Activated naive CD4-positive, alpha-beta T cell treated with anti-CD3 and anti-CD28 coated beads, Interleukin-2, amount 50 U/mL, for 16 hours (primary cell): ENCODE measurements around the gene PIP4K2C.
"Not testable (repeated sequence)": the region's sequence is repeated elsewhere in the genome, so short reads cannot be mapped to it uniquely, and the experiment has no call there.

Source experiments
- DNase-seq: peaks from one replicate; pipeline ENCODE4 v3.0.0-alpha.2; 2020

Gene PIP4K2C

DNA sequence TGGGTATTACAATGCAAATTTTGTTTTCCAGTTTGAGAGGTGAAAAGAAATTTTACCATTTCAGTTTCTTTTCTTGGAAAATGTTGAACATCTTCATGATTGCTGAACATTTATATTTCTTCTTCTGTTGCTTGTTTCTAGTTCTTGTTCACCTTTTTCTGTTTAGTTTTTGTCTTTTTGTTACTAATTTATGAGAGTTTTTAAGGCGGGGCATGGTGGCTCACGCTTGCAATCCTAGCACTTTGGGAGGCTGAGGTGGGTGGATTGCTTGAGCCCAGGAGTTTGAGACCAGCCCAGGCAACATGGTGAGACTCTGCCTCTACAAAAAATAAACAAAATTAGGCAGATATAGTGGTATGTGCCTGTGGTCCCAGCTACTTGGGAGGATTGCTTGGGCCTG is 30.5 kb upstream of the PIP4K2C start:
- no peak for DNase-seq

DNA sequence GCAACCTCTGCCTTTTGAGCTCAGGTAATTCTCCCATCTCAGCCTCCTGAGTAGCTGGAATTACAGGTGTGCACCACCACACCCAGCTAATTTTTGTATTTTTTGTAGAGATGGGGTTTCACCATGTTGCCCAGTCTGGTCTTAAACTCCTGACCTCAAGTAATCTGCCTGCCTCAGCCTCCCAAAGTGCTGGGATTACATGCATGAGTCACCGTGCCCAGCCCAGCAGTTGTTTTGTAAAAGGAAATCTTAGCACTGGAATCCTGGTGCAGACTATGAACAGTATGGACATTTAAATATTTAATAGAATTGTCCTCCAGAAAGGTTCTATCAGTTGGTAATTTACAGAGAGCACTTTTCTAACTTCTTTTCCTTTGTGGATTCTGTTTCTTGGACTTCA is 29.9 kb upstream of the PIP4K2C start:
- not testable (repeated sequence) for DNase-seq

DNA sequence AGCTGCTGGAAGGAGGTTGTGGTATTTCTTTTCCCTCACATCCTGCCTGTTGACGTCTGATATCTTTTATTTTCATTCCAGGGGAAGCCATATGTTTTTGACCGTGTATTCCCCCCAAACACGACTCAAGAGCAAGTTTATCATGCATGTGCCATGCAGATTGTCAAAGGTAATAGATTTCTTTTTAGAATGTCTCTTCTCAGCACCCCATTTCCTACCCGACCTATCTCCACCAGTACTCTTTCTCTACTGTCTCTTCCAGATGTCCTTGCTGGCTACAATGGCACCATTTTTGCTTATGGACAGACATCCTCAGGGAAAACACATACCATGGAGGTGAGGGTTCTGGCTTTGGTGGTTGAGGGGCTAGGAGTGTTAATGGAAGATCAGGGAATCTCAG is 27.6 kb upstream of the PIP4K2C start:
- DNase-seq = no peak

DNA sequence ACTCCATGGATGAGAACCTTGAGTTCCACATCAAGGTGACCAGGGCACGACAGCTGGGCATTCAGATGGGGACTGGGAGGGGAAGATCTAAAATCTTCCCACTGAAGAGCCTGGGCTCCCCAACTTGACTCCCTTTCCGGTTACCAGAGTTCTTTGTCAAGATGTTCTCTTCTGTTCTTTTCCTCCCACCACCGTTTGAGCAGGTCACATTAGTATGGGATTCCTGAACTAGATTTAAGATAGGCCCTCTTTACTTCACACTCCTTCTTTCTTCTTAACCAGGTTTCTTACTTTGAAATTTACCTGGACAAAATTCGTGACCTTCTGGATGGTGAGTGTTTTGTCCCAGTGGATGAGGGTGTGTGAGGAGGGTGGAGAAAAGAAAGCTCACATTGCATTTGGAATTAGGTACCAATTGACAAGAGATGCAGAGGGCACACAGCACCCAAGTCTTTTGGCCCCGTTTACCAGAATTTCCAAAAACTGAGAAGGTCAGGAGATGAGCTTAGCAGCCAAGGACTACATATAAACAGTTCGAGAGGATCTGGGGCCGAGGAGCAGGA is 26.7 kb upstream of the PIP4K2C start:
- no peak for DNase-seq

DNA sequence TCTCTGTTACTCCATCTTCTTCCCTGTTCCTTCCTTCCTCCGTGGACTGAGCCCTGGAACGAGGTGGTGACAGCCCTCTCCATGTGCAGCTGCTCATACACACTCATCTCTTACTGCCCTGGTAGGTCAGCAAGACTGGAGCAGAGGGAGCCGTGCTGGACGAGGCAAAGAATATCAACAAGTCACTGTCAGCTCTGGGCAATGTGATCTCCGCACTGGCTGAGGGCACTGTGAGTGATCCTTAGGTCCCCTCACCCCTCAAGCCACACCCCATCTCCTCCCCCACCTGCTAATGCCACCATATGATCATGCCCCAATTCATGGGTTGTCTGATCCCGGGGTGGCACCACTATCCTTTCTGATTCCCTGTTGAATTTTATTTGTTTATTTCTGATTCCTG is 22.2 kb upstream of the PIP4K2C start:
- no peak for DNase-seq

DNA sequence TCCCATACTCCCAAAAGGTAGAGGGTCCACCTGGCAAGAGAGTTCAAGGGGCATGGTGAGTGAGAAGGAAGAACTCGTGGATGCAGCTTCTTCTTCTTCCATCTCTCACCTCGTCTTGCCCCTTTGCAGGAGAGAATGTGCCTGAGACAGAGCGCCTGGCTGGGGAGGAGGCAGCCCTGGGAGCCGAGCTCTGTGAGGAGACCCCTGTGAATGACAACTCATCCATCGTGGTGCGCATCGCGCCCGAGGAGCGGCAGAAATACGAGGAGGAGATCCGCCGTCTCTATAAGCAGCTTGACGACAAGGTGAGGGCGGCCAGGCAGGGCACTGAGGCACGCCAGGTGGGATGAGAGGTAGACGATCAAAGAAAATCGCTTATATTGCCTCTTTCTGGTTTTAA is 21.1 kb upstream of the PIP4K2C start:
- no peak for DNase-seq

DNA sequence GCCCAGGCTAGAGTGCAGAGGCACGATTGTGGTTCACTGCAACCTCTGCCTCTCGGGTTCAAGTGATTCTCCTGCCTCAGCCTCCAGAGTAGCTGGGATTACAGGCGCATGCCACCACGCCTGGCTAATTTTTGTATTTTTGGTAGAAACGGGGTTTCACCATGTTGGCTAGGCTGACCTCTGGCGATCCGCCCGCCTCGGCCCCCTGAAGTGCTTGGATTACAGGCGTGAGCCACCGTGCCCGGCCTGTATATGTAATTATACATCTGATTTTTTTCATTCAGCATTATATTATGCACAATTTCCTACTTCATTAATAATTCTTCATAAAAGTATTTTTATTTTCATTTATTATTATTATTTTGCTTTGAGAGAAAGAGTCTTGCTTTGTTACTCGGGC is 20.6 kb upstream of the PIP4K2C start:
- not testable (repeated sequence) for DNase-seq

DNA sequence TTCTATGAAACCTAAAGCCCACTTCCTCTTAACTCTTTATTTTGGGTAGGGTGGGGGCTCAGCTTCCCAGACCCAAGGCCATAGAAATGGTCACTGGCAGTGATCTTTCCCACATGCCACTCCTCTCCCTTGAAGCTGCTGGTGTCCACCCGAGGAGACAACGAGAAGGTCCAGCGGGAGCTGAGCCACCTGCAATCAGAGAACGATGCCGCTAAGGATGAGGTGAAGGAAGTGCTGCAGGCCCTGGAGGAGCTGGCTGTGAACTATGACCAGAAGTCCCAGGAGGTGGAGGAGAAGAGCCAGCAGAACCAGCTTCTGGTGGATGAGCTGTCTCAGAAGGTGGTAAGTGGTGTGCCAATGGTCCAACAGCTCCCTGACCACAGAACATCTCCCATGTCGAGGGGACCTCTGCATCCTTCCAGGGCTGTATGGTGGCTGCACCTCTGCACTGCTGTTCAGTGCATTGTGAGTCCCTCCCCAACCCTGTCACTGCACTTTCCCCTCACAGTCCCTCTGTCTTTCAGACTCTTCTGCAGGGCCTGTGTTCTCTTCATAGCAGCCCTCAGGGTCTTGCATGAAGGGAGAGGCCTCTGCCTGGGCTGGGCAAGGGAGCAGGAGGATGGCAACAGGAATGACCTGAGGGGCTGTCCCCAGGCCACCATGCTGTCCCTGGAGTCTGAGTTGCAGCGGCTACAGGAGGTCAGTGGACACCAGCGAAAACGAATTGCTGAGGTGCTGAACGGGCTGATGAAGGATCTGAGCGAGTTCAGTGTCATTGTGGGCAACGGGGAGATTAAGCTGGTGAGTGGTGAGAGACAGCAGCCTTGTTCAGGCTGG is 18.8 kb upstream of the PIP4K2C start:
- no peak for DNase-seq

DNA sequence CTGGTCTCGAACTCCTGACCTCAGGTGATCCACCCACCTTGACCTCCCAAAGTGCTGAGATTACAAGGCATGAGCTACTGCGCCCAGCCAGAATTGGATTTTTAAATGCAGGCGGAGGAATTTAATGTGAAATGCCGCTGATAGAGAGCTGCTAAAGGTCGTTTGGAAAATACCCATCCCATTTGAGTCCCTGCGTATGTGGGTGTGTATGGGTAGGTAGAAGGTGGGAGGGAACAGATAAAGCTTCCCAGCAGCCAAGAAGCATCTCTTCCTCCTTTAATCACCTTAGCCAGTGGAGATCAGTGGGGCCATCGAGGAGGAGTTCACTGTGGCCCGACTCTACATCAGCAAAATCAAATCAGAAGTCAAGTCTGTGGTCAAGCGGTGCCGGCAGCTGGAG is 16.2 kb upstream of the PIP4K2C start:
- DNase-seq = no peak

DNA sequence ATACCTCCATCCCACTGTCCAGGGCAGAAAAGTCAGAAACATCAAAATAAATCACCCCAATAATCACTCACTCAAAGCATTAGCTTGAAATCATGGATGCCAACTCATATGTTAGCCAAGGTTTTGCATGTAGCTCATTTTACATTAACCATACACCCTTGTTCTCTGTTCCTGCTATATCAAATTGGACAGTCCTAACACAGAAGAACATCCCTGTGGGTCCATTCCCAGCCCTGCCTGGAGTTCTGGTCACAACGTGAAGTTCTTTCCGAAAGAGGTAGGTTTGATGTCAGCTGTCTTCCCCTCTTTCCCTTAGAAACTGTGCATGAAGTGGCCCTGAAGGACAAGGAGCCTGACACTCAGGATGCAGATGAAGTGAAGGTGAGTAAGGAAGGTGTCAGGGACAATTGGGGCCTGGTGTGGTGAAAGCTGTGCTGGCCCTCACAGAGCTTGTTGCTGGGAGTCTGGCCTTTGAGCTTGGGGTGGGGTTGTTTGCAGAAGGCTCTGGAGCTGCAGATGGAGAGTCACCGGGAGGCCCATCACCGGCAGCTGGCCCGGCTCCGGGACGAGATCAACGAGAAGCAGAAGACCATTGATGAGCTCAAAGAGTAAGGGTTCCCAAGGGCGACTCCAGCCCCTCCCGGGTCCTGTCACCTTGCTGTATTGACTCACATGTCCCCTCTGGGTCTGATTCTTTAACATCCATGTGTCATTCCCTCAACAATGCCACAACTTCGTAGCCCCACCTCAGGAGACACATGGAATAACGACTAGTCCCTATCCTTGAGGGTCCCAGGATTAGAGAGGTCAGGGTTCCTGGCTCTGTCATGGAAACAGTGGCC is 15.0 kb upstream of the PIP4K2C start:
- no peak for DNase-seq

DNA sequence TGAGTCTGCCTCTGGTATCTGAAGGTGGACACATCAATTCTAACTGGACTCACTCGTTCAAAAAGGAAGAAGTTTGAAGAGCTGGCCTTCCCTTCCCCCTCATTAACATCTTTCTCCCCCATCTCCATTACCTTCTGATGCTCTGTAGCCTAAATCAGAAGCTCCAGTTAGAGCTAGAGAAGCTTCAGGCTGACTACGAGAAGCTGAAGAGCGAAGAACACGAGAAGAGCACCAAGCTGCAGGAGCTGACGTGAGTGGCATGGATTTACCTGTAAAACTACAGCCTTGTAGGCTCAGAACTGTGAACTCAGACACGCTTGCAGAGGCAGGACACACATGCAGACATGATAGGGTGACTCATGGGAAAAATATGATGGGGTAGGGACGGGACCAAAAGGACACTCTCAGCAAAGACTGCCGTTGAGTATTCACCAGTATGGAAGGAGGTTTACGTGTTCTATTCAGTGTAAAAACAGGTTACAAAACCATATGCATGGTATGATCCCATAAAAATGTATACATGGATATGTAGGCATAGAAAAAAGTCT is 14.3 kb upstream of the PIP4K2C start:
- DNase-seq = no peak

DNA sequence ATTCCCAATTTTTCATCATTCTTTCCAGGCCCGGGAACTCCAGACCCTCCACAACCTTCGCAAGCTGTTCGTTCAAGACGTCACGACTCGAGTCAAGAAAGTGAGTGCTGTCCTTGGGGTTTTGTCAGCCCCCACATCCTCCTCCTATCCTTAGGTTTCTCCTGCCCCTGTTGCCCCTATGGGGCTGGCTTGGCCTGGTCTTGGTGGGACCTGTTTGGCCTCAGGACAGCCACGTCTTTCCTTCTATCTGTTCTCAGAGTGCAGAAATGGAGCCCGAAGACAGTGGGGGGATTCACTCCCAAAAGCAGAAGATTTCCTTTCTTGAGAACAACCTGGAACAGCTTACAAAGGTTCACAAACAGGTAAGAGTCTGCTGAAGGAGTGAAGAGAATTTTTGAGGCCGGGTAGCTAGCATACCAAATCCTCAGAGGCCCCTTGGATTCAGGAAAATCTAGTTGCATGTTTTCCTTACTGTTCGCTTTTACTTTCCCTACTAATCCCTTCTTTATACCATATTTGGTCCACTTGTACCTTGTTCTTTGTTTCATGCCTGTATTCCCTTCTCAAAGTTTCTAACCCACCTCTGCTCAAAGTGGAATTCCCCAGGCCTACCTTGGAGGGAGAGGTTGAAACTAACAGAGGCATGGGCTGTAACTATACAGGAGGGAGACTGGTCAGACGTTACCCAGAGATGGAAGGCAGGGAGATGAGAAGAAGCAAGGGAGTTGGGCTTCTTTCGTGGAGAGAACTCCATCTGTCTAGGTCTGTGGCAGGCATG is 12.8 kb upstream of the PIP4K2C start:
- DNase-seq = no peak

DNA sequence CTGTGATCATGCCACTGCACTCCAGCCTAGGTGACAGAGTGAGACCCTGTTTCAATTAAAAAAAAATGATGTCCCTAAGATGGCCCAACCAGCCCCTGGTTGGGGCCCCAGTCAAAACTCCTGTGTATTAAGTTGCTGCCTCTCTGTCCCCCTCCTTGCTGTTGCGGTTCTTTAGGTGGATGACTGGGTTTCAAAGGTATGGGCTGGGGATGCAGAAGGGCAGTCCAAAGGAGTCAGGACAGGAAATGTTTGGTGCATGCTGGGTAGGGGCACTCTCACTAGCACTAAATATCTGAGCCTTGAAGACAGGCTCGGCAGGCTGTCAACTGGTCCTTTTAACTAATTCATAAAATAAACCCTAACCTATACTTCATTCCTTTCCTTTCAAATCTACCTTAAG is 12.0 kb upstream of the PIP4K2C start:
- DNase-seq = no peak

DNA sequence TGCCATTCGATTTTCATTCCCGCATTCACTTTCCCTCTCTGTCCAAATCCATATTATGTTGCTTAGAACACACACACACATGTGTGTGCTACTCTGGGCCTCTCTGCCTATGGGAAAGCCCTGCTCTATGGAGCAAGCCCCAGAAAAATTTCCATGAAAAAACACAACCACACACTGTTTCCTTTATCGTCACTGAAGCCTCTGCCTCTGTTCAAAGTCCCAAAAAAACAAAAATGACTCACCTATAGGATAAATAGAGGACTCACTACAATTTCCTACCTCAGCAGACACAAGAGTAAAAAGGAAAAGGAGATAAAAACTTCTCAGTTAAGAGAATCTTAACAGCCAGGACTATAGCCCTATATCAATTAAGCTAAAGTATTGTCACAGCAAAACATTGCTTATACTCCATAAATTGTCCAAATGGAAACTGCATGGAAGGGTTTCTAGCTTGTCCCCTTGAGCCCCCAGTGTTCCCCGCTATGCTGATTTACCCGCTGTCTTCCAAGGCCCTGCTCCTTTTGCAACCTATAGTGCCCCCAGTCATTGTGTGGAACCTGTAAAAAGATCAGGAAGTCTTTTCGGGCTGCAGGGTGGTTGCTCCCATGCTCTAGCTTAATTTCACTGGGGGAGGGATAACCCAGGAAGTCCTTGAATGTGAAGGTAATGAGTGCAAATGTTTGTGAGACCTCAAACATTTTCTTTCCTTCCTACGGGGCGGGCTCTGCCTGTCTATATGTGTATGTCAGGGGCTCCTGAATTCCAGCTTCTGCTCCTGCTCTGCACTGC is 11.1 kb upstream of the PIP4K2C start:
- DNase-seq = no peak

DNA sequence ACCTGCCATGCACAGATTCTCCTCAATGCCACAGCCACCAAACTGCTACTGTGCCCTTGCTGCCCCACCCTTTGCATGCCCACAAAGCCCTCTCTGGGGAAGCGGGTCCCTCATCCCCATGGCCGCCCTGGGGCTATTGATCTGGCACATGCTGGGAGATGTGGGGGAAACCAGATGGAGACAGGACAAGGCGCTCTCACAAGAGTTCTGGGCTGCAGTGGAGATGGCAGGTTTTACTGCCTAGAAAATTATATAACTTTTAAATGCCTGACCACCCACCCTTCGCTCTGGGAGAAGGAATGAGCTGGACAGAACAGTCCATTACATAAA is 10.6 kb upstream of the PIP4K2C start:
- no peak for DNase-seq

DNA sequence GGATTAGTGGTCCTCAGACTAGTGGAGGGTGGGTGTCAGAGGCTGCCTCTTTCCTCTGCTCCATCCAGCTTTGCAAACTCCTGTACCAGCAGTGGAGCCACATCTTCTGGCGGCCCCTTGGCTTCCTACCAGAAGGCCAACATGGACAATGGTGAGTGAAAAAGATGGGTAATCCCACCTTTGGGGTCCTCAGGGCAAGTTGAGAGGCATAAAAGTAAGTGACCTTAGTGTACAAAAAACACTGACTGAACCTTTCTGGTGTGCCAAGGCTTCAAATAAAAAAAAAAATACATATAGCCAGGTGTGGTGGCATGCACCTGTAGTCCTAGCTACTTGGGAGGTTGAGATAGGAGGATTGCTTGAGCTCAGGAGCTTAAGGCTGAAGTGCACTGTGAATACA is 9.2 kb upstream of the PIP4K2C start:
- DNase-seq = no peak

DNA sequence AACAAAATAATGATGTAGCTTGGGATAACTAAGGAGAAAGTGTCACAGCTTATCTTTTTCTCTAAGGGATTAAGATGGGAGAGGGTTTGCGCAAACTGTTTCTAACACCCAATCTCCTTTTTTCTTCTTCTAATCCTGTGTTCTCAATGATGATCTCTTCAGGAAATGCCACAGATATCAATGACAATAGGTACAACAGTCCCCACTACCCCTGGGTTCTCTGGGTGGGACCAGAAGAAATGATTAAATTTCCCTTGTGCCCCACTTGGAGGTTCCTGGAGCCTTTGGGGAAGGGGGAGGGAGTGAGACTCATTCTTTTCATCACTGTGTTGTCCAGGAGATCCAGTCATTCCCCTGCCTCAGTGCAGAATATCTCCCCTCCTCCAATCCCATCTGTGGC is 8.6 kb upstream of the PIP4K2C start:
- DNase-seq = no peak

DNA sequence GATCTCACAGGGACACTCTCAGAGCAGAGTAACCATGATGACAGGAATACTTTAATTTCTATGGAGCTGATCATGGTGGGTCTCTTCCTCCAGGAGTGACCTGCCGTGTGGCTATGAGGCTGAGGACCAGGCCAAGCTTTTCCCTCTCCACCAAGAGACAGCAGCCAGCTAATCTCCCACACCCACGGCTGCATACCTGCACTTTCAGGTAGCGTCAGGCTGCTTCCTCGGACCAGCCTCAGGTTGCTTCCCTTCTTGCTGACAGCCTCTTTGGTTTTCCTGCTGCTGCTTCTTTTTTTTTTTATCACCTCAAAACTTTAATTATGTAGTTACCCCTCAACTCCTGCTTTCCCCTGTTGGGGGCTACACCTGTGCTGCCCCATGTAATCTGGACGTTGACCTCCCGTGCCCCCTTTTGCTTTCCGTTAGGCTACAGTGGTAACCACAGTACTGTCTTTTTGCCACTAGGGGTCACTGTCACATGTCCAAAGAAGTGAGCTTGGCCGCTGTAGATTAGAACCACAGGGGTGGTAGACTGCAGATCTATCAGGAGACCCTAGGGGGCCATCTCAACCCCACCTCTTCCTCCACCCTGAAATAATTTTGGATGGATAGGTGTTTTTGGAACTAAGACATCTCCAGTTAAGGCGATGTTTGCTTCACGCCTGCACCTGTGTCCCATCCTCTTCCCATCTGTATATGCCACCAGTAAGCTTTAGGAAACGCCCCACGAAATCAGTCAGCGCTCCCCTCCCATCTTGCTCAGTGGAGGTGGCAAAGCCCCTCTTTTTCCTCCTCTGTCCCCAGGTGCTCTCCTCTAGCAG is 7.8 kb upstream of the PIP4K2C start:
- DNase-seq = peak; percentile 60

DNA sequence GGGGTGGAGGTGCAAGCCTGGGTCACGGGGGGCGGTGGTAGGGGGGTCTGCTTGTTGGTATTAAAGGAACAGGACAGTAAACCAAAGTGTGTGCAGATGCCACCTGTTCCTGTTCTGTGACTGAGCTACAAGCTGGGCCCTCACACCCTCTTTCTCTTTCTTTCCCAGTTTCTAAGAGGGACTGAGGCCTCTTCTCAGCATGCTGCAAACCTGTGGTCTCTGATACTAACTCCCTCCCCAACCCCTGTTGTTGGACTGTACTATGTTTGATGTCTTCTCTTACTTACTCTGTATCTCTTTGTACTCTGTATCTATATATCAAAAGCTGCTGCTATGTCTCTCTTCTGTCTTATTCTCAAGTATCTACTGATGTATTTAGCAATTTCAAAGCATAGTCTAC is 6.9 kb upstream of the PIP4K2C start:
- no peak for DNase-seq

DNA sequence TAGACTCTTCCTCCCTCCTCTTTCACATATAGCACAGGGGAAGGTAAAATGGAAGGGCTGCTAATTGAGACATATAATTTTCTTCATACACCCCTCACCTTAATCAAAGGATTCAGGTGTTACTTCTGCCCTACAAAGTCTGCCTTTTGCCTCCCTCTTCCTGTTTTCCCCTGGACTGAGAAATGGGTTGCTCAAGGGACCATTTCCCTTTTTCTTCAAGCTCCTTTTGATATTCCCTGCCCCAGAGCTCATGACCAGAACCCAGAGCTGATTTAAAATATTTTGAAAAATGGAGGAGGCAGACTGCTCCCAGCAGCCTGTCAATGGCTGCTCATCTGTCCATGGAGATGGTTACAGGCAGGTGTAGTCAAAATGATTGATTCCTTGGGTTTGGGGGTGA is 6.3 kb upstream of the PIP4K2C start:
- no peak for DNase-seq

DNA sequence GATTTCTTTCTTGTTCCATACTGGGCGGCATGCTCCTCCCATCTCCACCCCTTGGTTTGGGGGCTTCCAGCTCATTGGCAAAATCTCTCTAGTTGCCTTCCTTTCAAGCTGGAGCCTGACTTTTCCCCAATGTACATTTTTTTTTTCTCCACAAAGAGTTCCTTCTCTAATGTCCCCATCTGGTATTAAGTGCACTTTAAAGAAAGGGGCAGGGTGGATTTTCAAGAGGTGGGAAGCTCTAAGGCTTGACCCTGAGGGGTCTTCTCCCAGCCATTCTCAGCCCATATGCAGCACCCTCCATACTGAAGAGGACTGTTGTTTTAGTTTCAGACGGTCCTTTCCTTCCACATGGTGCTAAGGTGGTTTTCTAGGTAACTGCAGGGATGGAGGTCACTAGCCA is 5.8 kb upstream of the PIP4K2C start:
- DNase-seq = no peak
